ENCODE measurements around the gene CCDC136. TPM values are rescaled to one million over a fixed set of nuclear protein-coding genes. Genes with fewer than 3 reads are reported as not detected.
A peak's percentile ranks its signal among the peaks of the same experiment; 100 is the strongest.

Gene CCDC136
- total RNA-seq, 1 experiment from 2014 or later, result 0.87 TPM

GRCh38 chr7:128775744-128776474 is 15.9 kb upstream of the CCDC136 start, which contains the start of gene OPN1SW:
OPN1SW (minus strand) TSS chr7:128775794; CDS start chr7:128775781, 13 bp downstream.
- no peak for DNase-seq (ENCODE audit: extremely low read depth, low read depth)

GRCh38 chr7:128777156-128778123 is 14.3 kb upstream of the CCDC136 start:
- DNase-seq (ENCODE audit: extremely low read depth, low read depth), result no peak

- DNase-seq (ENCODE audit: extremely low read depth, low read depth), result no peak
Measured at GRCh38 chr7:128778946-128779345, 12.8 kb upstream of the CCDC136 start.

GRCh38 chr7:128781126-128781525 is 10.6 kb upstream of the CCDC136 start:
- DNase-seq (ENCODE audit: extremely low read depth, low read depth), result no peak

GRCh38 chr7:128781851-128782250 is 9.9 kb upstream of the CCDC136 start:
- DNase-seq (ENCODE audit: extremely low read depth, low read depth), result no peak

GRCh38 chr7:128783143-128783861 is 8.5 kb upstream of the CCDC136 start:
- peak; percentile 36 for DNase-seq (ENCODE audit: extremely low read depth, low read depth)

- no peak for DNase-seq (ENCODE audit: extremely low read depth, low read depth)
Measured at GRCh38 chr7:128785738-128786137, 6.0 kb upstream of the CCDC136 start.

- DNase-seq (ENCODE audit: extremely low read depth, low read depth), result no peak
Measured at GRCh38 chr7:128788446-128789412, 3.0 kb upstream of the CCDC136 start.

- no peak for DNase-seq (ENCODE audit: extremely low read depth, low read depth)
Measured at GRCh38 chr7:128790315-128791041, 1.3 kb upstream of the CCDC136 start.

- DNase-seq (ENCODE audit: extremely low read depth, low read depth), result no peak
Measured at GRCh38 chr7:128791972-128792327, 182 bp downstream of the CCDC136 start.

GRCh38 chr7:128792471-128793180 is 858 bp downstream of the CCDC136 start:
- DNase-seq (ENCODE audit: extremely low read depth, low read depth), result no peak

- no peak for DNase-seq (ENCODE audit: extremely low read depth, low read depth)
Measured at GRCh38 chr7:128793181-128793547, 1.4 kb downstream of the CCDC136 start.

- DNase-seq (ENCODE audit: extremely low read depth, low read depth), result no peak
Measured at GRCh38 chr7:128794020-128794419, 2.3 kb downstream of the CCDC136 start.

GRCh38 chr7:128794436-128794835 is 2.7 kb downstream of the CCDC136 start:
- DNase-seq (ENCODE audit: extremely low read depth, low read depth), result no peak

- no peak for DNase-seq (ENCODE audit: extremely low read depth, low read depth)
Measured at GRCh38 chr7:128795129-128795528, 3.4 kb downstream of the CCDC136 start.

- no peak for DNase-seq (ENCODE audit: extremely low read depth, low read depth)
Measured at GRCh38 chr7:128796327-128796726, 4.6 kb downstream of the CCDC136 start.

- no peak for DNase-seq (ENCODE audit: extremely low read depth, low read depth)
Measured at GRCh38 chr7:128799451-128799850, 7.7 kb downstream of the CCDC136 start.

- DNase-seq (ENCODE audit: extremely low read depth, low read depth), result no peak
Measured at GRCh38 chr7:128800567-128800966, 8.8 kb downstream of the CCDC136 start.

GRCh38 chr7:128801003-128801402 is 9.2 kb downstream of the CCDC136 start:
- no peak for DNase-seq (ENCODE audit: extremely low read depth, low read depth)

All from NCI-H460 (cell line).